HG03354 (cell line): ENCODE data around the gene HEBP2.

Source experiments
- ATAC-seq: cut with Tn5 transposase; IDR thresholded peaks from one replicate; pipeline ENCODE4 v1.9.1; 2021; ENCODE audit warnings: mild to moderate bottlenecking; ENCODE audit not compliant: unreplicated experiment, poor library complexity, severe bottlenecking

HEBP2 gene

GRCh38 chr6:138441965-138442364 lies 37.9 kb downstream of the HEBP2 start:
- no peak for ATAC-seq

DNA sequence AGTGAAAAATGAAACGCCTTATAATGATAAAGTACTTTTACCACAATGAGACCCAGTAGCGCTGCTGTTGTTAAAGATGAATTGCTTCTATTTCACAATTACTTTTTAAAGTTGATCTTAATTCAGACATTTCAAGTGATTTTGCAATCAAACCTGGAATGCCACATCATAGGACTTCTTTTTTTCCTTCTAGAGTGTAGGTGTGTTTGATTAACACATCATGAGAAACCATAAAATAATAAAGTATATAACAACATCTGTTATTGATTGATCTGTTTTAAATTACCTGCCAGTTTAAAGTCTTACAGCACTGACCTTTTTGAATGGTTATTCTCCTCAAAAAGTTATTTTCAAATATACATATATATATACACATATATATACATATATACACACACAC lies 38.6 kb downstream of the HEBP2 start:
- ATAC-seq: no peak

- no peak for ATAC-seq
These were observed 40.0 kb downstream of the HEBP2 start for GRCh38 chr6:138443979-138444378.

DNA sequence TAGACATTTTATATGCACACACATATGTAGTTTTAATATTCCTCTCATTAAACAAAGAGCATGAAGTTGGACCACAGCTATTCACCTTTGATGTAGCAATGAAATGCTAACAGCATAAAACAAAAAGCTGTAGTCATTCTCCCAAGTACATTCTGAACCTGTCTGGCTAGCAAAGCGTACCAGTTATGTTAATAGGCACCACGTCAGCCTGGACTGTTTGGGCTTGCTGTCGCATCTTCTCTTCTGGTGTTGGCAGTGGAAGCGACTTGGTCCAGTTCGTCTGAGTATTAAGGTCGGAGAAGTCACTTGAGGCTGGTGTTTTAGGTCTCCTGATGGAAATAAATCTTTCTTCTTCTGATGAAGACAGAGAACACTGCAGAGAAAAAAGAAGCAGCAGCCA lies 42.8 kb downstream of the HEBP2 start:
- no peak for ATAC-seq

GRCh38 chr6:138450445-138450844 lies 46.4 kb downstream of the HEBP2 start:
- peak; percentile 66 for ATAC-seq

GRCh38 chr6:138451043-138451442 lies 47.0 kb downstream of the HEBP2 start:
- no peak for ATAC-seq

DNA sequence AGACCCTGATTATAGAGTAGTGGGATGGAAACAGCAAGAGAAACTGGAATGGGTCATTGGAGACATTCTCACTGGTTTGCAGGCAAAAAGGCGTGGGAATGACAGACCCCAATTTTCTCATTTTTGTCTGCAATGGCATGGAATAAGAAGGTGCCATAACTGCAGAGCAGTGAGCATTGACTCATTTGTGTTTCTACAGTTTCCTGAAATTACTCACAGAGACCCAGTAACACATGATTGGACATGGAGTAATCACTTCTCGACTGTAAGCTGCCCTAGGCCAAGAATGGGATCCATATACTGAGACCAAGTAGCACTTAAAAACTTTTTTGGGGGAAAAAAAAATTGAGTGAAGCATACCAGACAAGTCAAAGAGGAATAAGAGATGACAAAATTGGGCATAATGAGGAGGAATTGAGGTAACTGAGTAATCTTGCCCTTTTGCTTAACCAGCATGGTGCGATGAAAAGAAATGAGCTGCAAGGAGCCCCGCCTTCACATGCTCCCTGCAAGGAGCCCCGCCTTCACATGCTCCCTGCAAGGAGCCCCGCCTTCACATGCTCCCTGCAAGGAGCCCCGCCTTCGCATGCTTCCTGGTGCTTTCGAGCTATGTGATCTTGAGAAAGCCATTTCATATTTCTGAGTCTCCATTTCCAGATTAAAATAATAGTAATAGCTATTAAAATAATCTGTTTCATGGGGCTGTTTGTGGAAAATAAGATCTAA lies 51.1 kb downstream of the HEBP2 start:
- ATAC-seq: peak; percentile 31

DNA sequence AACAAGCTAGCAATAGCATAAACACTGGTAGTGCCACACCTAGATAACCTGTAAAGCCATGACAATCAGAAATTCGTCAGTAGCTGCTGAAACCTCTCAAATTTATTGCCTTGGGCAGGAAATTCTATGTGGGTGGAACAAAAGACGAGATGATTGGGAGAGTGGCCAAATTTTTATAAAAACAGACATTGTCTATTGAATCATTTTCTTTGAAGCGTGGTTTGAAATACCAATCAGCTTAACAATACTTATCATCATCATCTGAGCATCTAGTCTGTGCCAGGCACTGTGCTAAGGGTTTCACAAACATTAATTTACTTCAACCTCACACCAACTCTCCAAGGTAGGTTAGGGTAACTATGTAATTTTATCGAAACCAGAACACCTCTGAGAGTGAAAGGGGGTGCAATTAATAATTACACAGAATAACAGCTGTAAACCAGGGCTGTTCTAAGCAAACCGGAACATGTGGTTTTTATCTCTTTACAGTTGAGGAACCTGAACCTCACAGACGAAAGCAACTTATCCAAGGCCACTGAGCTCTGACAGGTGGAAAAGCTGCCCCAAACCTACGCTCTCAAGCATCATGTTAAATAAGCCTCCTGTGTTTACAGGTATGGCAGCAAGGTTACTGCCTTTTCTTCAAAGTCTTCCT lies 51.9 kb downstream of the HEBP2 start:
- peak; percentile 98 for ATAC-seq

- ATAC-seq: peak; percentile 13
These were observed 52.4 kb downstream of the HEBP2 start for GRCh38 chr6:138456401-138456790.

- no peak for ATAC-seq
These were observed 57.6 kb downstream of the HEBP2 start for GRCh38 chr6:138461647-138462046.

DNA sequence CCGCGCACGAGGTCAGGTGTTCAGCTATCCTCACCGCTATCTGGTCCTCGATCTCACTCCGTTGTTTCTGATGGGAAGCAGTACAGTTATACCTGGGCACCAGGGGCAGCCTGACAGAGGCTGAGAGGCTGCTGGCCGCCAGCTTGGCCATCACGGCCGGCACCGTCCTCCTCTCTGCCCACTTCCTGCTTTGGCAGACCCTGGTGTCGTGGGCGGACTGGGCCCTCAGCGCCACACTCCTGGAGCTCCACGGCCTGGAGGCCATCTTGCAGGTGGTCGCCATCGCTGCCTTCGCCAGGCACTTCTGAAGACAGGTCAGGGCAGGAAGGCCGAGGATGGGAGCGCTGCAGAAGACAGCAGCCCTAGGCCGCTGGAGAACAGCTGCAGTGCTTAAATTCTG lies 60.1 kb downstream of the HEBP2 start:
- ATAC-seq: no peak

- no peak for ATAC-seq
These were observed 61.1 kb downstream of the HEBP2 start for GRCh38 chr6:138465007-138465645.

DNA sequence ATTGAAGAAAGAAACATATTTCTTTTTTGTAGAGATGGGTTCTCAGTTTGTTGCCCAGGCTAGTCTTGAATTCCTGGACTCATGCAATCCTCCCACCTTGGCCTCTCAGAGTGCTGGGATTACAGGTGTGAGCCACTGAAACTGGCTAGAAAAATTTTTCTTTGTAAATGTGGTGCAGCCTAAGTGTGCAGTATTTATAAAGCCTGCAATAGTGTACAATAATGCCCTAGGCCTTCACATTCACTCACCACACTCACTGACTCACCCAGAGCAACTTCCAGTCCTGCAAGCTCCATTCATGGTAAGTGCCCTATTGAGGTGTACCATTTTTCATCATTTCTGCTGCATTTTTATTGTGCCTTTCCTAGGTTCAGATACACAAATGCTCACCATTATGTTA lies 63.9 kb downstream of the HEBP2 start:
- no peak for ATAC-seq

DNA sequence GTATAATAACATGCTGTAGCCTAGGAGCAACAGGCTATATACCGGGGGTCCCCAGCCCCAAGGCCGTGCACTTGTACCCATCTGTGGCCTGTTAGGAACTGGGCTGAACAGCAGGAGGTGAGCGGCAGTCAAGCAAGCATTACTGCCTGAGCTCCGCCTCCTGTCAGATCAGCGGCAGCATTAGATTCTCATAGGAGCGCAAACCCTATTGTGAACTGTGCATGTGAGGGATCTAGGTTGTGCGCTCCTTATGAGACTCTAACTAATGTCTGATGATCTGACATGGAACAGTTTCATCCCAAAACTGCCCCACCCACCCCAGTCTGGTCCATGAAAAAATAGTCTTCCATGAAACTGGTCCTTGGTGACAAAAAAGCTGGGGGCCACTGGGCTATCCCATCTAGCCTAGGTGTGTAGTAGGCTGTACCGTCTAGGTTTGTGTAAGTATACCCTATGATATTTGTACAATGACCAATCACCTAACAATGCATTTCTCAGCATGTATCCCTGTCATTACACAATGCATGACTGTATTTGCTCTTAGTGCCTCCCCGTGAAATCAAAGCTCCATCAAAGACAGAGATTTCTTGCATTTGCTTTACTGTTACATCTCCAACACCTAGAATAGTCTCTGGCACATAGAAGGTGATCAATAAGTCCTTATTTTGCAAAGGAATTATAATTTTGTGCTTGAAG lies 64.4 kb downstream of the HEBP2 start:
- no peak for ATAC-seq
